Lower lobe of right lung (tissue), 2 donors: ENCODE results near the gene LRRK1. TPM values are rescaled to one million over a fixed set of nuclear protein-coding genes. Genes with fewer than 3 reads are reported as not detected.

ENCODE experiments used
- ATAC-seq, 2 donors: fragments of 200-7000 bp; cut with Tn5 transposase; one replicate each; pipeline ENCODE4 v1.9.1; 2020 to 2022; ENCODE audit warnings: mild to moderate bottlenecking in 2 of 2, moderate library complexity in 2 of 2
- DNase-seq: peaks from one replicate; pipeline ENCODE4 v3.0.0-alpha.2; 2020
- H3K27ac ChIP-seq: fragments of 200-600 bp; one replicate; pipeline ENCODE4 v1.8.0; 2022
- H3K27me3 ChIP-seq: fragments of 200-600 bp; one replicate; pipeline ENCODE4 v1.8.0; 2022; ENCODE audit warnings: low read depth
- H3K36me3 ChIP-seq: fragments of 200-600 bp; one replicate; pipeline ENCODE4 v1.8.0; 2022; ENCODE audit warnings: mild to moderate bottlenecking
- H3K4me1 ChIP-seq: fragments of 200-600 bp; one replicate; pipeline ENCODE4 v1.8.0; 2022
- H3K4me3 ChIP-seq: fragments of 200-600 bp; one replicate; pipeline ENCODE4 v1.8.0; 2022; ENCODE audit warnings: mild to moderate bottlenecking
- H3K9me3 ChIP-seq: fragments of 200-600 bp; one replicate; pipeline ENCODE4 v1.8.0; 2022
- intact Hi-C: fragments of 100-400 bp; cut with DNase I; formaldehyde crosslinking; loops from one replicate; pipeline ENCODE4 v1.11.0; 2022
- total RNA-seq: library from RNA; stranded (reverse); fragmentation: NEBNext Ultra II Directional; extraction: Animal tissue kit (Norgen Biotek cat#: 25700); gene quantifications from one replicate; pipeline ENCODE4 v1.2.1, GENCODE V29; 2021
- TF ChIP-seq, protein P1 (sequence below): fragments of 200-600 bp; IDR thresholded peaks from one replicate; pipeline ENCODE4 v1.8.0; 2022; ENCODE audit warnings: antibody characterized with exemption, mild to moderate bottlenecking
- donor health status: DM: no; HTN: yes; CAD: no; lungs with severe emphysema.

LRRK1 gene
- total RNA-seq, 1 donor from 2014 or later: 24.3 TPM

DNA sequence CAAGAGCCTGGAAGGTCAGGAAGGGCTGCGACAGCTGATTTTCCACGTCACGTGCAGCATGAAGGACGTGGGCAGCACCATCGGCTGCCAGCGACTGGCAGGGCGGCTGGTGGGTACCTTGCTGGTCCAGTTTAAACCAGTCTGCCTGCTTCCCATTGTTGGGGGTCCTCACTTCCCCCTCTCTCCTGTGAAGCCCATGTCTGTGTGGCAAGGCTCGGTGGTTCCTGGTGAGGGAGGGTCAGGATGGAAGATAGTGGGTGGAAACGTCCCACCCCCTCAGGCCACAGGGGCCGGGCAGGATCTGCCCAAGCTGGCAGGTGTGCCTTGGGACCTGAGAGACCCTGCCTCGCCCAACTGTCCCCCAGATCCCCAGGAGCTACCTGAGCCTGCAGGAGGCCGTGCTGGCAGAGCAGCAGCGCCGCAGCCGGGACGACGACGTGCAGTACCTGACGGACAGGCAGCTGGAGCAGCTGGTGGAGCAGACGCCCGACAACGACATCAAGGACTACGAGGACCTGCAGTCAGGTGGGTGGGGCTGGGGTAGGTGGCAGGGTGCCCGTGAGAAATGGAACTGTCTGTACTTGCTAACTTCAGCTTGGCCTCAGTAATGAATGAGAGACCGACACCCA lies 108.2 kb downstream of the LRRK1 start:
- intact Hi-C loops: no loop called here
- no peak overlapping the region for H3K4me3 ChIP-seq
- TF ChIP-seq, protein P1, sequence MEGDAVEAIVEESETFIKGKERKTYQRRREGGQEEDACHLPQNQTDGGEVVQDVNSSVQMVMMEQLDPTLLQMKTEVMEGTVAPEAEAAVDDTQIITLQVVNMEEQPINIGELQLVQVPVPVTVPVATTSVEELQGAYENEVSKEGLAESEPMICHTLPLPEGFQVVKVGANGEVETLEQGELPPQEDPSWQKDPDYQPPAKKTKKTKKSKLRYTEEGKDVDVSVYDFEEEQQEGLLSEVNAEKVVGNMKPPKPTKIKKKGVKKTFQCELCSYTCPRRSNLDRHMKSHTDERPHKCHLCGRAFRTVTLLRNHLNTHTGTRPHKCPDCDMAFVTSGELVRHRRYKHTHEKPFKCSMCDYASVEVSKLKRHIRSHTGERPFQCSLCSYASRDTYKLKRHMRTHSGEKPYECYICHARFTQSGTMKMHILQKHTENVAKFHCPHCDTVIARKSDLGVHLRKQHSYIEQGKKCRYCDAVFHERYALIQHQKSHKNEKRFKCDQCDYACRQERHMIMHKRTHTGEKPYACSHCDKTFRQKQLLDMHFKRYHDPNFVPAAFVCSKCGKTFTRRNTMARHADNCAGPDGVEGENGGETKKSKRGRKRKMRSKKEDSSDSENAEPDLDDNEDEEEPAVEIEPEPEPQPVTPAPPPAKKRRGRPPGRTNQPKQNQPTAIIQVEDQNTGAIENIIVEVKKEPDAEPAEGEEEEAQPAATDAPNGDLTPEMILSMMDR: no peak
- H3K4me1 ChIP-seq: peaks cover 26% of the 10 kb centered on the region
- no peak for ATAC-seq
- no peak overlapping the region for H3K27ac ChIP-seq
- no peak for DNase-seq
- H3K36me3 ChIP-seq: peaks cover 55% of the 10 kb centered on the region
- no peaks in the 10 kb centered on the region for H3K9me3 ChIP-seq
- H3K27me3 ChIP-seq: no peaks in the 10 kb centered on the region

GRCh38 chr15:101027920-101028319 lies 108.8 kb downstream of the LRRK1 start:
- H3K27me3 ChIP-seq: no peaks in the 10 kb centered on the region
- no peak for ATAC-seq
- peaks cover 26% of the 10 kb centered on the region for H3K4me1 ChIP-seq
- intact Hi-C loops: no loop called here
- DNase-seq: no peak
- no peaks in the 10 kb centered on the region for H3K9me3 ChIP-seq
- H3K4me3 ChIP-seq: no peak overlapping the region
- TF ChIP-seq, protein P1: no peak
- peaks cover 59% of the 10 kb centered on the region for H3K36me3 ChIP-seq
- H3K27ac ChIP-seq: no peak overlapping the region

DNA sequence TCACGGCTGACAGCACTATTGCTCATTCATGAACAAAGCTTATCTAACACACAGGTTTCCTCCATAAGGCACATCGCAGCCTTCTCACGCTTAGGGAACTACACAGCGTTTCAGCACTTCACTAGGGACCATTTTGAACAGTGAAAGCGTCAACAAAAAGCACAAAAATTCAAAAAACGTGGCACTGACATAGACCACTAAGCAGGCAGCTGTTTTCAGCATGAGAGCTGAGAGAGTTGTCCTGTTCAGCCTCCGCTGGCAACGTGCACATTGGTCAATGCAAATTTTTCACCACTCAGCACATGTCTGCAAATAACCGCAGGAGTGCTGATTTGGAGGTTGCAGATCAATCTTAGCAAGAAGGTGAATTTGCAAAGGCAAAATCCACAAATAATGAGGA lies 109.2 kb downstream of the LRRK1 start:
- TF ChIP-seq, protein P1: no peak
- Histone ChIP-seq H3K27ac (no peak overlapping the region), H3K4me3 (no peak overlapping the region), H3K4me1 (peaks cover 26% of the 10 kb centered on the region), H3K27me3 (no peaks in the 10 kb centered on the region), H3K9me3 (no peaks in the 10 kb centered on the region), H3K36me3 (peaks cover 61% of the 10 kb centered on the region)
- intact Hi-C loops: no loop called here
- DNase-seq (no peak), ATAC-seq (no peak)

- H3K36me3 ChIP-seq: peaks cover 61% of the 10 kb centered on the region
- DNase-seq (no peak), ATAC-seq (no peak)
- H3K27ac ChIP-seq: no peak overlapping the region
- H3K27me3 ChIP-seq: no peaks in the 10 kb centered on the region
- peaks cover 24% of the 10 kb centered on the region for H3K4me1 ChIP-seq
- H3K9me3 ChIP-seq: no peaks in the 10 kb centered on the region
- intact Hi-C loops: no loop called here
- TF ChIP-seq, protein P1: no peak
- H3K4me3 ChIP-seq: no peak overlapping the region
These were observed 109.7 kb downstream of the LRRK1 start for GRCh38 chr15:101028772-101029438.

DNA sequence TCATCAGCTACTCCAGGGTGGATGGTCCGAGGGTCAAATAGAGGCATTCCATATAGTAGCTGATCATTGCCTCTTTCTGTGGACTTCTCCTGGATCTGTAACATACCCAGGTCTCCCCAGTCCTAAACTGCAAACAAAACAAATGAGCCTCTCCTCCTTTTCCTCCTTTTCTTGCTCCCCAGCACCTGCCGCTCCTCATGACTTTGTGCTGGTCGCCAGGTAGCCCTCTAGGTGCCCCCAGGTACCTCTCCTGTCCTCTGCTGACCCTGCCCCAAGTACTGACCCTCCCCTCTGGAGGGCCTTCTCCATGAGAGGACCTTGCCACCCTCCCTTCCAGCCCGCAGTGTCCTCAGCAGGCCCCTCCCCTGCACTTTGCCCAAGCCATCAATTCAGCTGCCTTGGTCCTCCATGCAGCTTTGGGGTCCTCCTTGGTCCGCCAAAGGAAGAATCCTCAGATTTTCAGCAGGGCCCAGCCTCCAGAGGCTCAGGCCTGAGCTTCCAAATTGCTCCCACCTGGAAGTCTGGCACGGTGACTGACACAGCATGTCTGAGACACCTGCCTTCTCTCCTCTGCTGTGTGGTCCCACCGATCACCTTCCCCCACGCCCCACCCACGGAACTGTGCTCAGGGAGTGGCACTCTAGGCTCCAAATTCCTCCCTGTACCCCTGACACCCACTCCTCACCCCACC lies 111.0 kb downstream of the LRRK1 start:
- H3K9me3 ChIP-seq: no peaks in the 10 kb centered on the region
- H3K4me3 ChIP-seq: no peak overlapping the region
- peaks cover 18% of the 10 kb centered on the region for H3K4me1 ChIP-seq
- H3K36me3 ChIP-seq: peaks cover 54% of the 10 kb centered on the region
- no peak overlapping the region for H3K27ac ChIP-seq
- TF ChIP-seq, protein P1: no peak
- ATAC-seq (no peak), DNase-seq (no peak)
- H3K27me3 ChIP-seq: no peaks in the 10 kb centered on the region
- intact Hi-C loops: no loop called here
